ENCODE results near the gene B4GAT1.

B4GAT1 gene

DNA sequence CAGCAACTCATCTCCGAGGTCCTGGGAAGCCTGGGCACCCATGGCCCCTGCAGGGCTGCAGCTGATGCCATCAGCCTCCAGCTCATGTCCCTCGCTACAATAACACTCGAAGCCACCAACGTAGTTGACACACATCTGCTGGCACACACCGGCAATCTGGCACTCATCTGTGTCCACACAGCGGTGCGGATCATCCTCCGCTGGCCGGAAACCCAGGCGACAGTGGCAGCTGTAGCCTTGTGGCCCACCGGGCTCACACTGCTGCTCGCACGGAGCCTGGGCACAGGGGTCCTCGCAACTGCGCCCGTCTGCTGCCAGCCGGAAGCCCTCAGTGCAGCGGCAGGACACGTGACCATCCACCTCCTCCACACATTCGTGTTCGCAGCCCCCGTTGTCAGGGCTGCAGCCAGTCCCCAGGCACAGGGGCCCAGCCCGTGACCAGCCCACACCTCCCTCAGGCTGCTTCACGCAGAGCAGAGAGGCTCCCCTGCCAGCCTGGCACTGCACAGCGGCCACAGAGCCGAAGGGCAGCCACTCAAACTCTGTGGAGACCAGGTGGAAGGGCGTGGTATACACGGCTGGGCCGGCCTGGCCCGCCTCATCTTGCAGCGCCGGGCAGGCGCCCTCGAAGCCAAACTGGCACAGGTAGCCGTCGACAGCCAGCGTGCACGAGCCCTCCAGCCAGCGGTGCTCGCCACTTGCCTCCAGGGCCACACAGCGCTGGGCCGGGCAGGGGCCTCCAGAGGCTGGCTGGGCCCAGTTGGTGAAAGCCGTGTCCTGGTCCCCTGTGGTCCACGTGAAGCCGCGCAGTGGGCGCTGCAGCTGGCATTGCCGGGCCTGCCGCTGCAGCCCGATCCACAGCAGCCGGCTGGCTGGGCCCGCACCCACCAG is 31.3 kb downstream of the B4GAT1 start:
- Histone ChIP-seq H3K9ac (ENCODE audit: low read depth, low read length, poor library complexity, severe bottlenecking) (no peak overlapping the region), H3K4me1 (ENCODE audit: insufficient read depth, low read length, poor library complexity, severe bottlenecking) (peaks cover 43% of the 10 kb centered on the region), H3K4me3 (ENCODE audit: low read length, poor library complexity, severe bottlenecking) (no peak overlapping the region), H3K27me3 (ENCODE audit: insufficient read depth, low read length, poor library complexity, severe bottlenecking) (no peaks in the 10 kb centered on the region), H4K20me1 (ENCODE audit: insufficient read depth, low read length, poor library complexity, severe bottlenecking) (no peaks in the 10 kb centered on the region), H3K9me2 (replicated peaks; ENCODE audit: low read depth, low read length) (no peaks in the 10 kb centered on the region), H3K4me2 (ENCODE audit: low read depth, low read length, poor library complexity, severe bottlenecking) (no peak overlapping the region), H3K9me3 (ENCODE audit: insufficient read depth, low read depth, low read length) (no peaks in the 10 kb centered on the region), H3K36me3 (ENCODE audit: insufficient read depth, low read length) (no peaks in the 10 kb centered on the region), H3F3A (ENCODE audit: low read depth) (no peaks in the 10 kb centered on the region), H3K79me2 (ENCODE audit: insufficient read depth, low read length) (no peaks in the 10 kb centered on the region), H2AFZ (ENCODE audit: low read length) (no peak overlapping the region)
- TF ChIP-seq EZH2phosphoT487 (IDR thresholded peaks at IDR 0.05; ENCODE audit: borderline replicate concordance), result no peak
- TF ChIP-seq, protein P1, sequence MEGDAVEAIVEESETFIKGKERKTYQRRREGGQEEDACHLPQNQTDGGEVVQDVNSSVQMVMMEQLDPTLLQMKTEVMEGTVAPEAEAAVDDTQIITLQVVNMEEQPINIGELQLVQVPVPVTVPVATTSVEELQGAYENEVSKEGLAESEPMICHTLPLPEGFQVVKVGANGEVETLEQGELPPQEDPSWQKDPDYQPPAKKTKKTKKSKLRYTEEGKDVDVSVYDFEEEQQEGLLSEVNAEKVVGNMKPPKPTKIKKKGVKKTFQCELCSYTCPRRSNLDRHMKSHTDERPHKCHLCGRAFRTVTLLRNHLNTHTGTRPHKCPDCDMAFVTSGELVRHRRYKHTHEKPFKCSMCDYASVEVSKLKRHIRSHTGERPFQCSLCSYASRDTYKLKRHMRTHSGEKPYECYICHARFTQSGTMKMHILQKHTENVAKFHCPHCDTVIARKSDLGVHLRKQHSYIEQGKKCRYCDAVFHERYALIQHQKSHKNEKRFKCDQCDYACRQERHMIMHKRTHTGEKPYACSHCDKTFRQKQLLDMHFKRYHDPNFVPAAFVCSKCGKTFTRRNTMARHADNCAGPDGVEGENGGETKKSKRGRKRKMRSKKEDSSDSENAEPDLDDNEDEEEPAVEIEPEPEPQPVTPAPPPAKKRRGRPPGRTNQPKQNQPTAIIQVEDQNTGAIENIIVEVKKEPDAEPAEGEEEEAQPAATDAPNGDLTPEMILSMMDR (conservative IDR thresholded peaks at IDR 0.05; ENCODE audit: low read length), result no peak

DNA sequence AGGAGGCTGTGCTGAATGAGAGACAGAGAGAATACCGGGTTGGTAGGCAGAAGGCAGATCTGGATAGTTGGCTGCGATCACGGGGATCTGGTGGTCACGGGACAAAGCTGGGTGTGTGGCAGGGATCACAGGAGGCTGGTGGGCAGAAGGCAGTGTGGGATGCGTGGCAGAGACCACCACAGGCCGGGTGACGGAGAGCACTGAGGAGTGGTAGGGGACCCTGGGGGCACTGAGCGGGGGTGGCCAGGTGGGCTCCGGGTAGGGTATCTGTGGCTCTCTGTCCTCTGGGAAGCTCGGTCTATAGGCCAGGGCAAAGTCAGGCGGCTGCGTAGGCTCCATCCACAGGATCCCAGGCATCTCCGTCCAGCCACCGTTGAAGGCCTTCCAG is 31.9 kb downstream of the B4GAT1 start:
- Histone ChIP-seq H4K20me1 (ENCODE audit: insufficient read depth, low read length, poor library complexity, severe bottlenecking) (no peaks in the 10 kb centered on the region), H3K4me2 (ENCODE audit: low read depth, low read length, poor library complexity, severe bottlenecking) (no peak overlapping the region), H2AFZ (ENCODE audit: low read length) (no peak overlapping the region), H3K36me3 (ENCODE audit: insufficient read depth, low read length) (no peaks in the 10 kb centered on the region), H3F3A (ENCODE audit: low read depth) (no peaks in the 10 kb centered on the region), H3K4me3 (ENCODE audit: low read length, poor library complexity, severe bottlenecking) (no peak overlapping the region), H3K27me3 (ENCODE audit: insufficient read depth, low read length, poor library complexity, severe bottlenecking) (no peaks in the 10 kb centered on the region), H3K9ac (ENCODE audit: low read depth, low read length, poor library complexity, severe bottlenecking) (no peak overlapping the region), H3K9me3 (ENCODE audit: insufficient read depth, low read depth, low read length) (no peaks in the 10 kb centered on the region), H3K4me1 (ENCODE audit: insufficient read depth, low read length, poor library complexity, severe bottlenecking) (peaks cover 43% of the 10 kb centered on the region), H3K9me2 (replicated peaks; ENCODE audit: low read depth, low read length) (no peaks in the 10 kb centered on the region), H3K79me2 (ENCODE audit: insufficient read depth, low read length) (no peaks in the 10 kb centered on the region)
- TF ChIP-seq, protein P1 (conservative IDR thresholded peaks at IDR 0.05; ENCODE audit: low read length), result no peak
- no peak for TF ChIP-seq EZH2phosphoT487 (IDR thresholded peaks at IDR 0.05; ENCODE audit: borderline replicate concordance)

DNA sequence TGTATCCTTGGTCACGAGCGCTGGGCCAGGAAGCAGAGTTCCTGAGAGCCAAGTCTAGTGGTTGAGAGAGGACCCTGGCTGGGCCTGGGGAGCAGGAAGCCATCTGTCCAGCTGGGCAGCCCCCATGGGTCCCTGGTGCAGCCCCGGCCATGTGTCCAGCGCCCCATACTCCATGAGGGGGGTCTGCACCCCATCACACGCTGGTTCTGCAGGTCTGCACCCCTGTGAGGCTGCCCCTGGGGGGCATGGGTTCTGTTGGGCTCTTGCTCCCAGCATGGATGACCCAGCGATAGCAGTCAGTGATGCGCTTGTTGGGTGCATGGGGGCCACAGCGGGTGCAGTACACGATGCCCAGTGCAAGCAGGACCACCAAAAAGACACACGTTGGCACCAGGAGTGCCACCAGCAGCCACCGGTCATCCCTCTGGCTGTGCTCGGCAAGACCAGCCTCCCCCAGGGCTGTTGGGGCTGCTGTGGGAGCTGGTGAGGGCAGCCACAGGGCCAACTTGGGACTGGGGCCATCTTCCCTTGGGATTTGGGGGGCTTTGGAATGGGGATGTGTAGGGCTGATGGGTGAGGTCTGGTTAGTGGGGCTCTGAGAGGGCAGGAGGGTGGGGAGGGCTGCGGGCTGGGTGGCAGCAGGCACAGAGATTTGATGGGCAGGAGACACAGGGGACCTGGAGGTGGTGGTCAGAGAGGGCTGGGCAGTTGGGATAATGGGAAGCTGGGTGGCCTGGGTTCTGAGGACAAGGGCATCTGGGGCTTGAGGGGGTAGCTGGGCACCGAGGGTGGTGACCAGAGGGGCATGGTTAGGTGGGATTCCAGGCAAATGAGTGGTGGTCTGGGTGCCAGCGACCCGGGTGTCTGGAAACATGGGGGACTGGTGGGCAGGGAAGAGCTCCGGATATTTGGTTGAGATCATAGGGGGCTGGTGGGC is 32.6 kb downstream of the B4GAT1 start:
- Histone ChIP-seq H2AFZ (ENCODE audit: low read length) (no peak overlapping the region), H3K4me3 (ENCODE audit: low read length, poor library complexity, severe bottlenecking) (no peak overlapping the region), H3K4me2 (ENCODE audit: low read depth, low read length, poor library complexity, severe bottlenecking) (no peak overlapping the region), H3K9ac (ENCODE audit: low read depth, low read length, poor library complexity, severe bottlenecking) (no peak overlapping the region), H3K27me3 (ENCODE audit: insufficient read depth, low read length, poor library complexity, severe bottlenecking) (no peaks in the 10 kb centered on the region), H4K20me1 (ENCODE audit: insufficient read depth, low read length, poor library complexity, severe bottlenecking) (no peaks in the 10 kb centered on the region), H3K9me3 (ENCODE audit: insufficient read depth, low read depth, low read length) (no peaks in the 10 kb centered on the region), H3K36me3 (ENCODE audit: insufficient read depth, low read length) (no peaks in the 10 kb centered on the region), H3K79me2 (ENCODE audit: insufficient read depth, low read length) (no peaks in the 10 kb centered on the region), H3K9me2 (replicated peaks; ENCODE audit: low read depth, low read length) (no peaks in the 10 kb centered on the region), H3F3A (ENCODE audit: low read depth) (no peaks in the 10 kb centered on the region), H3K4me1 (ENCODE audit: insufficient read depth, low read length, poor library complexity, severe bottlenecking) (peaks cover 43% of the 10 kb centered on the region)
- no peak for TF ChIP-seq EZH2phosphoT487 (IDR thresholded peaks at IDR 0.05; ENCODE audit: borderline replicate concordance)
- TF ChIP-seq, protein P1 (conservative IDR thresholded peaks at IDR 0.05; ENCODE audit: low read length), result no peak
